NB4 (cell line): Measurements from ENCODE around the gene ERV3-1.

Source experiments
- MYC ChIP-seq: IDR thresholded peaks from 2 replicates; pipeline ENCODE4 v1.6.1; 2011; ENCODE audit warnings: low read depth, low read length
- POLR2A ChIP-seq: IDR thresholded peaks from 2 replicates; pipeline ENCODE4 v1.6.1; 2011; ENCODE audit warnings: mild to moderate bottlenecking; ENCODE audit not compliant: insufficient read length; ENCODE audit errors: extremely low read depth
- TF ChIP-seq, protein P1 (sequence below): IDR thresholded peaks from one replicate; pipeline ENCODE4 v1.5.1; 2012; ENCODE audit warnings: low read depth, low read length
- TF ChIP-seq, protein P2 (sequence below): IDR thresholded peaks from 2 replicates; pipeline ENCODE4 v1.6.1; 2011; ENCODE audit warnings: low read depth, low read length

DNA sequence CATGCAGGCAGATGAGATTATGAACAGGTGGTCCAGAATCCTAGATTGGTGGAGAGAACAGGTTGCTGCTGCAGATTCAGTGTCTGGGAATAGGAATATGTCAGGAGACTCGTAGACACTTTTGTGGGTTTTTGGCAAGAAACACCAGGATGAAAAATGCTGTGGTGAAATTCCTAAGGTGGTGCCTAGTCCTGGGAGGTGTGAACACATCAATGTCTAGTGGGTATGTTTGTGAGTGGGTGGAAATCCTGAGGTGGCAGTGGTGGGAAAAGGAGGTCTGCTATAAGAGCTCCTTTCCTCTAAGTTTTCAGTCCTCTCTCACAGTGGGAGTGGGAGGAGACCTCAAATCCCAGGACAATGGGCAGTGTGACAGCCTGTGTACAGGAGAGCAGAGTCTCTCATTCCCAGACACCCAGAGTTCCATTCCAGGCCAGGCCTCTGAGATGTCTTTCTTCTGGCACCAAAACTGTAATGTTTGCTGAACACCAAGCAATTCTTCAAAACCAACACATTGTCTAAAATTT, 5.1 kb downstream of the ERV3-1 start:
- TF ChIP-seq MYC (no peak), POLR2A (no peak)
- TF ChIP-seq, protein P1, sequence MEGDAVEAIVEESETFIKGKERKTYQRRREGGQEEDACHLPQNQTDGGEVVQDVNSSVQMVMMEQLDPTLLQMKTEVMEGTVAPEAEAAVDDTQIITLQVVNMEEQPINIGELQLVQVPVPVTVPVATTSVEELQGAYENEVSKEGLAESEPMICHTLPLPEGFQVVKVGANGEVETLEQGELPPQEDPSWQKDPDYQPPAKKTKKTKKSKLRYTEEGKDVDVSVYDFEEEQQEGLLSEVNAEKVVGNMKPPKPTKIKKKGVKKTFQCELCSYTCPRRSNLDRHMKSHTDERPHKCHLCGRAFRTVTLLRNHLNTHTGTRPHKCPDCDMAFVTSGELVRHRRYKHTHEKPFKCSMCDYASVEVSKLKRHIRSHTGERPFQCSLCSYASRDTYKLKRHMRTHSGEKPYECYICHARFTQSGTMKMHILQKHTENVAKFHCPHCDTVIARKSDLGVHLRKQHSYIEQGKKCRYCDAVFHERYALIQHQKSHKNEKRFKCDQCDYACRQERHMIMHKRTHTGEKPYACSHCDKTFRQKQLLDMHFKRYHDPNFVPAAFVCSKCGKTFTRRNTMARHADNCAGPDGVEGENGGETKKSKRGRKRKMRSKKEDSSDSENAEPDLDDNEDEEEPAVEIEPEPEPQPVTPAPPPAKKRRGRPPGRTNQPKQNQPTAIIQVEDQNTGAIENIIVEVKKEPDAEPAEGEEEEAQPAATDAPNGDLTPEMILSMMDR, result no peak
- TF ChIP-seq, protein P2, sequence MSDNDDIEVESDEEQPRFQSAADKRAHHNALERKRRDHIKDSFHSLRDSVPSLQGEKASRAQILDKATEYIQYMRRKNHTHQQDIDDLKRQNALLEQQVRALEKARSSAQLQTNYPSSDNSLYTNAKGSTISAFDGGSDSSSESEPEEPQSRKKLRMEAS, result no peak
